Forelimb muscle (tissue), 1 donor: ENCODE results near the gene RIMKLA. TPM values are rescaled to one million over a fixed set of nuclear protein-coding genes. Genes with fewer than 3 reads are reported as not detected.

Source experiments
- DNase-seq: peaks from one replicate; pipeline ENCODE4 v3.0.0-alpha.2; 2013; ENCODE audit warnings: low read depth
- polyA plus RNA-seq: library from polyadenylated mRNA; unstranded; fragments of 120-200 nt; gene quantifications from one replicate; pipeline ENCODE4 v1.2.1, GENCODE V29; 2013; ENCODE audit not compliant: insufficient read length

Gene RIMKLA
- polyA plus RNA-seq, 1 donor: 0.89 TPM

- DNase-seq: no peak
Measured at GRCh38 chr1:42370876-42371549, 9.6 kb upstream of the RIMKLA start.

- DNase-seq: no peak
Measured at GRCh38 chr1:42372796-42373195, 7.8 kb upstream of the RIMKLA start.

- DNase-seq: peak; percentile 16
Measured at GRCh38 chr1:42379794-42380585, 602 bp upstream of the RIMKLA start.

GRCh38 chr1:42381280-42381673 lies 685 bp downstream of the RIMKLA start:
- DNase-seq: no peak

- no peak for DNase-seq
Measured at GRCh38 chr1:42385283-42385682, 4.7 kb downstream of the RIMKLA start.

GRCh38 chr1:42386051-42386450 lies 5.5 kb downstream of the RIMKLA start:
- DNase-seq: no peak

GRCh38 chr1:42392255-42392654 lies 11.7 kb downstream of the RIMKLA start:
- DNase-seq: no peak

- DNase-seq: no peak
Measured at GRCh38 chr1:42392967-42393848, 12.6 kb downstream of the RIMKLA start.

GRCh38 chr1:42399315-42400100 lies 18.9 kb downstream of the RIMKLA start:
- DNase-seq: no peak

GRCh38 chr1:42403880-42404400 lies 23.3 kb downstream of the RIMKLA start:
- no peak for DNase-seq

GRCh38 chr1:42414551-42415496 lies 34.2 kb downstream of the RIMKLA start:
- DNase-seq: no peak

GRCh38 chr1:42417166-42417565 lies 36.6 kb downstream of the RIMKLA start:
- no peak for DNase-seq

GRCh38 chr1:42418516-42418915 lies 37.9 kb downstream of the RIMKLA start:
- no peak for DNase-seq

- no peak for DNase-seq
Measured at GRCh38 chr1:42419126-42419821, 38.7 kb downstream of the RIMKLA start.

GRCh38 chr1:42420121-42420520 lies 39.5 kb downstream of the RIMKLA start:
- DNase-seq: no peak

GRCh38 chr1:42420911-42421585 lies 40.5 kb downstream of the RIMKLA start:
- DNase-seq: peak; percentile 81

- no peak for DNase-seq
Measured at GRCh38 chr1:42422737-42423136, 42.1 kb downstream of the RIMKLA start.

- no peak for DNase-seq
Measured at GRCh38 chr1:42423681-42424080, 43.1 kb downstream of the RIMKLA start.

- no peak for DNase-seq
Measured at GRCh38 chr1:42424201-42424600, 43.6 kb downstream of the RIMKLA start.
